COLO829 (cell line): ENCODE data around the gene HOTAIR.

ENCODE experiments used
- DNase-seq: peaks from one replicate; pipeline ENCODE4 v3.0.0; 2012; ENCODE audit warnings: low spot score

The HOTAIR gene

DNA sequence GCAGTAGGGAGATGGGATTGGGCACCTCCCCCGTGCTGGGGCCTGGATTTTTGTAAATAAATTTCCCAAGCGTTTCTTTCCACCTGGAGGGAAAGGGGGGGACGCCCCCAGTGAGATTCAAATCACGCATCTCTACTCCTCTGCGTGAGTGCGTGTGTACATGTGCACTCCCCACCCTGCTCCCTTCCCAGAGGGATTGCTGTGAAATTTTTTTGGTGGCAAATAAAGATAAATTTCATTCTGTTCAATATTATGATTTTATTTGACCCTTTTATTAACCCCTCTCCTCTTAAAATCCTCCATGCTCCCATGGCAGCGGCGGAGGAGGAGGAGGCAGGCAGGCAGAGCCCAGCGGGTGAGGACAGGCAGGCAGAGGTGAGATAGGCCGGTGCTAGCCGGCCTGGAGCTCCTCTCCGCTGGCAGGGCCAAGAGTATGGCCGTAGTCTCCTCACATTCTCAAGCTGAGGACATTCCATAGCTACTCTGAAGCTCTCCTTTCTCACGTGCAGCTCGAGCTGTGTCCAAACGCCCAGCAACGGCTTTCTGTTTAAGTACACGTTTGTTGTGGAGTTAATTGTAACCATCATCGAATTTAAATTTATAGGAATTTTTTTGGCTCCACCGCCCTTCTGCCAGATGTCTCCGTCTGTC is 1.5 kb upstream of the HOTAIR start:
- no peak for DNase-seq

DNA sequence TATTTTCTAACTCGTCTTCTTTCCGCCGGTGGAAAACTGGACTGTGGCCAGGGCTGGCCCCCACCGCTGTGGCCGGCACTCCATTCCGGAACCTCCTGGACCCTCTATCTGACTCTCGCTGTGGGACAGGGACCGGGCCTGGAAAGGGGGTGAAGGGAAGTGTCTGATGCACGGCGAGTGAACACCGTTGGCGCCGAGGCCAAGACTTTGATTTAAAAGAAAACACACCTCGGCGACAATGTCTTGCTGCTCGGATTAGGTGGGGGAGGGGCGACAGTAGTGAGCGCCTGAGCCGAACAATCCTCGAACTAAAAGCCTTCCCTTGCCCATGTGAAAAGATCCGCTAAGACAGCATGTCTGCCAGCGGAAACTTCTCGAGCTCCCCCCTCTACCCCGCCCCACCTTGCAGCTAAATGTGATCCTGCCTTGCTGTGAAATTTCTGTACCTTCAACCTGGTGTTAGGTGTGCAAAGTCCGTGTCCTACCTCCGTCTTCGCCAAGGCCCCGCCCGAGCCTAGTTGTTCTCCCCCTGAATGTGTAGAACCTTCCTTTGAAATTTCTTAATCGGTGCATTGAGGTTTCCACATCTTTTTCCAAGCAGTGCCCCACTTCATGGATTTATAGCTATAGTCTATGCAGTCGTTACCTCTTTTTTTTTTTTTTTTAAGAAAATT is 862 bp upstream of the HOTAIR start:
- DNase-seq, result no peak

DNA sequence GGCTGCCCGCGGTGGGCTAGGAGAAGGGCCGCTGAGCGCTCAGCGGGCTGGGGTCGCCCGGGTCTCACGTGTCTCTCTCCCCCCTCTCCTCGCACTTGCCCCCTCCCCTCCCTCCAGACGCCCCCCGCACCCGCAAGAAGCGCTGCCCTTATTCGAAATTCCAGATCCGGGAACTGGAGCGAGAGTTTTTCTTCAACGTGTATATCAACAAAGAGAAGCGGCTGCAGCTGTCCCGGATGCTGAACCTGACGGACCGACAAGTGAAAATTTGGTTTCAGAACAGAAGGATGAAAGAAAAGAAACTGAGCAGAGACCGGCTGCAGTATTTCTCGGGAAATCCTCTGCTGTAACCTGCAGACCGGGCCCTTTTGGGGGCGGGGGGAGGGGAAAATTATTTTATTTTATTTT is 314 bp upstream of the HOTAIR start:
- no peak for DNase-seq

DNA sequence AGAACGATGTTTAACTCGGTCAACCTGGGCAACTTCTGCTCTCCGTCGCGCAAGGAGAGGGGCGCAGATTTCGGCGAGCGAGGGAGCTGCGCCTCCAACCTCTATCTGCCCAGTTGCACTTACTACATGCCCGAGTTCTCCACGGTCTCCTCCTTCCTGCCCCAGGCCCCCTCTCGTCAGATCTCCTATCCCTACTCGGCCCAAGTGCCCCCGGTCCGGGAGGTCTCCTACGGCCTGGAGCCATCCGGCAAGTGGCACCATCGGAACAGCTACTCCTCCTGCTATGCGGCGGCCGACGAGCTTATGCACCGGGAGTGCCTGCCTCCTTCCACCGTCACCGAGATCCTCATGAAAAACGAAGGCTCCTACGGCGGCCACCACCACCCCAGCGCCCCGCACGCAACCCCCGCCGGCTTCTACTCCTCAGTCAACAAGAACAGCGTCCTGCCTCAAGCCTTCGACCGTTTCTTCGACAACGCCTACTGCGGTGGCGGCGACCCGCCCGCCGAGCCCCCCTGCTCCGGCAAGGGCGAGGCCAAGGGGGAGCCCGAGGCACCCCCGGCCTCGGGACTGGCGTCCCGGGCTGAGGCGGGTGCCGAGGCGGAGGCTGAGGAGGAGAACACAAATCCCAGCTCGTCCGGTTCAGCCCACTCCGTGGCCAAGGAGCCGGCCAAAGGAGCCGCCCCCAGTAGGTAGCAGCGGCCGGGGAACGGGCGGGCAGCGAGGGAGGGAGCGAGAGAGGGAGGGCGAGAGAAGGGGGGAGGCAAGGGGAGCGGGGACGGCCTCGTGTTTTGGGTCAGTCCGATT is 1.3 kb downstream of the HOTAIR start:
- DNase-seq, result peak; percentile 45

- DNase-seq, result no peak
These were observed 2.0 kb downstream of the HOTAIR start, which contains the start of gene HOXC11 for GRCh38 chr12:53972722-53973235. TSS of gene HOXC11 (plus strand) at chr12:53973126. CDS start at chr12:53973242, 116 bp downstream.

- DNase-seq, result no peak
These were observed 2.5 kb downstream of the HOTAIR start for GRCh38 chr12:53972152-53972702.

DNA sequence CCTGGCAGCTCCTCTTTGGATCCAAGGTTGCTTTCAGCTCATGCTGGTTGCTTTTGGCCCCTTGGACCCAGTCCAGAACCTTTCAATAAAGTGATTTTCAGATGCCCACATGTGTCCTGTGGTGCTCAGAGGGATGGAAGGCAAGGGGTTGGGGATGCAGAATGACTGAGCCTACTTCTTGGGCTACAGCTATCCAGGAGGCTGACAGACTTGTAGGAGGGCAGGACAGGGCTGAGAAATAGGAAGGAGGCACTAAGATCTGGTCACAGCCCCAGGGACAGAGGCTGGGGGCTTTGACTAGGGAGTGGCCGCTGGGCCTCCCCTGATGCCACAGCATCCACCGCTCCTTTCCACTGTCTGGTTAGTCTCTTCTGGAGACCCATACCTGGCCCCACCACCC is 3.1 kb downstream of the HOTAIR start:
- DNase-seq, result no peak

- DNase-seq, result no peak
These were observed 3.6 kb downstream of the HOTAIR start for GRCh38 chr12:53971129-53971528.

GRCh38 chr12:53970451-53970850 is 4.3 kb downstream of the HOTAIR start:
- no peak for DNase-seq

DNA sequence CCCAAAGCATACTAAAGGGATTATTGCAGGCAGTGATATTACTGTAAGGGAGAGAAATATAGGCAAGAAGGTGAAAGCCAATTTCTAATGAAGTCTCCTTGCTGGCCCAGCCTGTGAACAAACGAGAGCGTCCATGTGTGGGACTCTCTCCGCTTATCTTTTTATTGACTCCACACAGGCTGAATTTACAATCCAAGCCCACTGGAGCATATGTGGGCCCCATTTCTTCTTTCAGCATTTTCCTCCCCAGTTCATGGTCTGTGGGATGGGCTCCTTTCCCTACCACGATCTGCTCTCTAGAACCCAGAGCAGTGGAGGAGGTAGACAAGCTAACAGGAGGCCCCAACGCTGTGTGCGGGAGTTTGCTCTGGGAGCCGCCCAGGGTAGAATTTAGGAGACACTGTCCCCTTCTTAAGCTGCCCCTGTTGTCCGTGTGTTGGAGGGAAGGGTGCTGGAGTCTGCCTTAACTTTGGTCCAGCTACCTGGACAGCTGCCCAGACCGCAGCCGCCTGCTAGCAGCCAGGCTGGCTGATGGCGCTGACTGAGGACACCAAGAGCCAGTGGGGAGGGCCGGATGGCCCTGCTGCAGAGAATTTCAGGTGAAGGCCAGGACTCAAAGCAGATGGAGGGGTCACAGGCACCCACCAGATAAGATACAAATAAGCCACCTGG is 5.0 kb downstream of the HOTAIR start:
- no peak for DNase-seq

DNA sequence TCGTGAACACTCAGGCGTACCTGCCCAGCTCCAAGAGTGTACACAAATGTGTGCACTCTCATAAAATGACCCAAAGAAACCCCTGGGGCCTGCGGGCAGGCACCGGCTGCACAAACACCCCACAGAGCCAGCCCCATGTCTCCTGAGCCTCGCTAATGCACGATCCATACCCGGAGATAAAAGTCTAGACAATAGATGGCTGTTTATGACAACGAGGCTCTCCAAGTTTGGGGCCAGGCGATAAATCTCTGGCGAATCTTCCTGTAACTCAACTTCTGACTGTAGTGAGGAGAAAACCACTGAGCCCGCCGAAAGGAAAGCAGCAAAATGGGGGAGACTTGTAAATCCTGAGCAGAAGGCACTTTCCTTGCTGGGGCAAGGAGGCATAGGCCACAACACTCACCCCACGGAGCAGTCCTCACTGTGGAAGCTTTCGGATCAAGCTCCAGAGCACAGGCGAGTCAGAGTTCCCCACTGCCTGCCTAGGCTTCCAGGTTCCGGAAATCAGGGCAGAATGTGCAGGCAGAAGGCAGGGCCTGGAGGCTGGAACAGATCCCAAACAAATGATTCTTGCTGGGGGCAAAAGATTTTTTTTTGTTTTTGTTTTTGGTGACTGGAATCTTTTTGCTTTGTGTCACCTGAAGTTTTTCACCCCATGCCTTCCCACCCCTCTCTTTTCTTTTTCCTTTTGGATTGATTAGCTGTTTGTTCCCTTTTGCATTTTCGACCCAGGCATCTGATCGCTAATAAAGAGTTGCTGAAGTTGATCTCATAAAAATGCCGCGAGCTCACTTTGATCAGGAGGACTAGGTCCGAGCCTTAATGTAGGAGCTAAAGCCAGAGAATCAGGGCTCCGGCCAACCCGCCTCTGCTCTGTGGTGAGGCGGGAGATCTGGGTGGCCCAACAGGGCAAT is 6.3 kb downstream of the HOTAIR start:
- DNase-seq, result no peak

DNA sequence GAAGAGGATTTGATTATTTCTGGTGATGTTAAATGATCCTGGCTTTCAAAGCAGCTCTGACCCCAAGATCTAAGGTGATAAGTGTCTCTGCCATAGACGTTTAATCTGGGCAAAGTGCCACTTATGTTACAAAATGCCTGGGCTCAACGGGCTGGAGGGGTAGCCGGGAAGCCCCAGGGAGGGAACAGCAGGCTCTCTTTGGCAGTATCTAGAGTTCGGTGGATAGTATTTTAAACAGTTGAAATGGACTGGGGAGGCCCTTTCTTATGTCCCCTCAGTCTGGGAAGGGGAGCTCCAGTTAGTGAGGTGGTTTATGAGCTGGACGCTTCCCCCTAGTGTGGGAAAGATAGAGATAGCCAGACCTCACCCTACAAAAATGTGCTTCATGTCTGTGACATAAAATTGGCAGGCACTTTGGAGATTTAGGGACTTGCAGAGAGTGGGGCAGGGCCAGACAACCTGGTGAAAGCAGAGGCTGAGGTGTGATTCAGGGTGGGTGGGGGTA is 7.3 kb downstream of the HOTAIR start:
- DNase-seq, result no peak

GRCh38 chr12:53966385-53967133 is 8.2 kb downstream of the HOTAIR start:
- DNase-seq, result no peak

GRCh38 chr12:53966085-53966384 is 8.7 kb downstream of the HOTAIR start:
- DNase-seq, result no peak

DNA sequence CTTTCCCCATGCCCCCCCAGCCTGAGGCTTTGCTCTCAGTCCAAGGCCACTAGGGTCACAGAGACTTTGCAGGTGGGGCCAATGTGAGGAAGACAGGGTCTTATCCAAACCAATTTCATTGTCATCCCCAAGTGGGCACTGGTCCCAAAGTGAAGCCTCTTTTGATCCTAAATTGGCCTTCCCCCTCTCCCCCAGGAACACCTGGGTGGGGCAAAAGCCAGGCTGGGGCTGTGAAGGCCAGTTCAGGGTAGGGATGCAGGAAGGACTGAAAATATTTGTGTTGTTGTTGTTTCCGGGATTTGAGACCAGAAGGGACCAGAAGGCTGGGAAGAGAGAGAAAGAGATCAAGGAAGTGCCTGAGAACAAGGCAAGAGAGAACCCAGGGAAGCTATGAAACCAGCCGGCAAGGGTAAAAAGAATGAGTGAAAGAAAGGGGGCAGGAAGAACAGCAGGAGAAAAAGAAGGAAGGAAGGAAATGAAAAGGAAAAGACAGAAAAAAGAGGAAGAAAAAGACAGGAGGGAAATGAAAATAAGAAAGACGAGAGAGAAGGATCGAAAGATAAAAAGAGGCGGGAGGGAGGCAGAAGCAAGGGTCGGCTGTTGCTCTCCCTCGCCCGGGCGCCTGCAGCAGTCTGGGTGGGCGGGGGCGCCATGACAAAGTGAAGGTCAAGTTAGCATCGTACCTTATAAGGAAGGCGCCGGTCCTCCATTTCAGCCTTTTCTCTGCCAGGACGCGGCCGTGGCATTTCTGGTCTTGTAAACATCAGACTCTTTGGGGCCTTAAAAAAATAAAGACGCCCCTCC is 9.3 kb downstream of the HOTAIR start:
- DNase-seq, result no peak

DNA sequence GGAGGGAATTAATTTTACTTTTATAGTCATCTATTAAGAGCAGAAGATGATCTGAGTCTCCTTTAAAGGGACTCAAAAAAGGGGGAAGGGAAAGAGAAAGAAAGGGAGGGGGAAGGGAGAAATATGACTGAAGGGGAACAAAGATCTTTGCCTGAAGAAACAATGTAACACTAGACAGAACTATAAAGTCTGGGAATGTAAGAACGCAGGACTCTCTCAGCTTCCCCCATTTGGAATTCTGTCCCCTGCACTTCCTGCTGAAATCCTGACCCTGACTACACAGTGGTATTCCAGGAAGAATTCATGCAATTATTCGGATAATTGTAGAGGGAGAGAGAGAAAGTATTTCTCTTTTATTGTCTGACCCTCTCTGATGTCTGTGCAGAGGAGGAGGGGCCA is 10.4 kb downstream of the HOTAIR start:
- no peak for DNase-seq

DNA sequence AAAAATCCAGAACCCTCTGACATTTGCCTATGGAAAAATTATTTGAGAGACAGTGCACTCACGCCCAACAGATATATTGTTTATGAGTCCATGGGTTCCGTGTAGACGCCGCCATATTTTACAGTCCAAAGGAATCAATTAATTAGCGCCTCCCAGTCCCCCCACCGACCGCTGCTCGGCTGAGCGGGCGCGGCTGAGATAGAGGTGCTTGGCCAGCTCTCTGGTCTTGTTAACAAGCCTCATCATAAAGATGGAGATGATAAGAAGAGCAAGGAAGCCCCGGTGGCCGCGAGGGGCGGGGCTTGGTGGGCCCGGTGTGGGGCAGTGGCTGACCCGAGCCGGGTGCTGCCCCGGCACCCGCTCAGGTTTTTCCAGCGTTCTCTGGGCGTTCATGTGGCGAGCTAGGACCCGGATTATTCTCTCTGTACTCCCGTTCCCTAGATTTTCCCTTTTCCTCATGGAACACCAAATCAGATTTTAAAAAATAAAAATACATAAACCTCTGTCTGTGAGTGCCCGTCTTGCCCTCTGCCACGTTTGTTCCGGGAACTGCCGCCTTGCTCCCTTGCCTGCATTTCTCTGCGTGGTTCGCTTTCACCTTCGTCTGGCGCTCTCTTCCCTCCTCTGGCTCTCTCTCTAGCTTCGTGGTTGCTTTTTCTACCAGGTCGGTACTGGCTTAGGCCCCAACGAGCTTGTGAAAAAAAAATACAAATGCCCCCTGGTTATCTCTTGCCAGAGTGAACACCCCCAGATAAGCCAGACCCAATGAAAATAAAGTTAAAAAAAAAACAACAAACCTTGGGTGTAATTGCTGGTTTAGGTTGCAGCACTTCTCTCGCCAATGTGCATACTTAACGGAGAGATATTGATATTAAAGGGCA is 11.1 kb downstream of the HOTAIR start:
- no peak for DNase-seq

GRCh38 chr12:53963005-53963404 is 11.7 kb downstream of the HOTAIR start:
- DNase-seq, result no peak
